Esophagus squamous epithelium (tissue), 4 donors: ENCODE measurements around the gene GLRA3.

Experiments
- POLR2A ChIP-seq, 4 donors: fragments of 450-650 bp; IDR thresholded peaks; one replicate each; pipeline ENCODE4 v1.6.1; 2017; ENCODE audit warnings: antibody characterized with exemption in 4 of 4, mild to moderate bottlenecking in 4 of 4, moderate library complexity in 3 of 4
- TF ChIP-seq, protein P1 (sequence below), 6 experiments: fragments of 450-650 bp in 4 of 6; fragments of 200-600 bp in 2 of 6; sonication (generic) in 2 of 6; IDR thresholded peaks; one replicate each; pipeline ENCODE4 v1.5.1; 2016 to 2019; ENCODE audit warnings: antibody characterized with exemption in 6 of 6, mild to moderate bottlenecking in 4 of 6, moderate library complexity in 4 of 6

- no peak for TF ChIP-seq POLR2A (IDR thresholded peaks at IDR 0.05)
- TF ChIP-seq, protein P1, sequence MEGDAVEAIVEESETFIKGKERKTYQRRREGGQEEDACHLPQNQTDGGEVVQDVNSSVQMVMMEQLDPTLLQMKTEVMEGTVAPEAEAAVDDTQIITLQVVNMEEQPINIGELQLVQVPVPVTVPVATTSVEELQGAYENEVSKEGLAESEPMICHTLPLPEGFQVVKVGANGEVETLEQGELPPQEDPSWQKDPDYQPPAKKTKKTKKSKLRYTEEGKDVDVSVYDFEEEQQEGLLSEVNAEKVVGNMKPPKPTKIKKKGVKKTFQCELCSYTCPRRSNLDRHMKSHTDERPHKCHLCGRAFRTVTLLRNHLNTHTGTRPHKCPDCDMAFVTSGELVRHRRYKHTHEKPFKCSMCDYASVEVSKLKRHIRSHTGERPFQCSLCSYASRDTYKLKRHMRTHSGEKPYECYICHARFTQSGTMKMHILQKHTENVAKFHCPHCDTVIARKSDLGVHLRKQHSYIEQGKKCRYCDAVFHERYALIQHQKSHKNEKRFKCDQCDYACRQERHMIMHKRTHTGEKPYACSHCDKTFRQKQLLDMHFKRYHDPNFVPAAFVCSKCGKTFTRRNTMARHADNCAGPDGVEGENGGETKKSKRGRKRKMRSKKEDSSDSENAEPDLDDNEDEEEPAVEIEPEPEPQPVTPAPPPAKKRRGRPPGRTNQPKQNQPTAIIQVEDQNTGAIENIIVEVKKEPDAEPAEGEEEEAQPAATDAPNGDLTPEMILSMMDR (IDR thresholded peaks at IDR 0.05) = no peak
Observed at GRCh38 chr4:174815282-174815681, 13.8 kb downstream of the GLRA3 start.
